GM12875 (cell line): ENCODE measurements around the gene EPB41L3.

Experiments used
- H3K4me3 ChIP-seq: one replicate; pipeline ENCODE4 v1.5.1; 2011; ENCODE audit warnings: low read depth, low read length, control low read depth
- CTCF ChIP-seq: IDR thresholded peaks from 2 replicates; pipeline ENCODE4 v1.5.1; 2011; ENCODE audit warnings: low read depth, mild to moderate bottlenecking, control low read depth, inconsistent platforms, low read length, moderate library complexity, borderline replicate concordance; ENCODE audit not compliant: insufficient read depth

Gene EPB41L3

GRCh38 chr18:5447442-5447841 lies 96.4 kb downstream of the EPB41L3 start:
- TF ChIP-seq CTCF = no peak
- H3K4me3 ChIP-seq = no peak overlapping the region

- no peak overlapping the region for H3K4me3 ChIP-seq
- no peak for TF ChIP-seq CTCF
Measured at GRCh38 chr18:5444847-5445246, 99.0 kb downstream of the EPB41L3 start.

- TF ChIP-seq CTCF = no peak
- H3K4me3 ChIP-seq = no peak overlapping the region
Measured at GRCh38 chr18:5444269-5444668, 99.5 kb downstream of the EPB41L3 start.

GRCh38 chr18:5439986-5440696 lies 103.7 kb downstream of the EPB41L3 start:
- TF ChIP-seq CTCF = no peak

DNA sequence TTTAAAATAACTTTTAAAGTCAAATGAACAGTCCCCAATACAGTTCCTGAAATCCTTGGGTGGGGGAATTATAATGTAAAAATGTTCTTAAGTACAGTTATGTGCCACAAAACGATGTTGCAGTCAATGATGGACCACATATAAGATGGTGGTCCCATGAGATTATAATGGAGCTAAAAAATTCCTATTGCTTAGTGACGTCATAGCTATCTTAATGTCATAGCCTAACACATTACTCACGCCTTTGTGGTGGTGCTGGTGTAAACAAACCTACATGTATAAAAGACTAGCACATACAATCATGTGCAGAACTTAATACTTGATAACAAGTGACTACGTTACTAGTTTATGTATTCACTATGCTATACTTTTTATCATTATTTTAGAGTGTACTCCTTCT lies 109.4 kb downstream of the EPB41L3 start:
- TF ChIP-seq CTCF = no peak

More at GRCh38 chr18:5439986-5440696, 103.7 kb downstream of the EPB41L3 start:
- H3K4me3 ChIP-seq = no peak overlapping the region

DNA sequence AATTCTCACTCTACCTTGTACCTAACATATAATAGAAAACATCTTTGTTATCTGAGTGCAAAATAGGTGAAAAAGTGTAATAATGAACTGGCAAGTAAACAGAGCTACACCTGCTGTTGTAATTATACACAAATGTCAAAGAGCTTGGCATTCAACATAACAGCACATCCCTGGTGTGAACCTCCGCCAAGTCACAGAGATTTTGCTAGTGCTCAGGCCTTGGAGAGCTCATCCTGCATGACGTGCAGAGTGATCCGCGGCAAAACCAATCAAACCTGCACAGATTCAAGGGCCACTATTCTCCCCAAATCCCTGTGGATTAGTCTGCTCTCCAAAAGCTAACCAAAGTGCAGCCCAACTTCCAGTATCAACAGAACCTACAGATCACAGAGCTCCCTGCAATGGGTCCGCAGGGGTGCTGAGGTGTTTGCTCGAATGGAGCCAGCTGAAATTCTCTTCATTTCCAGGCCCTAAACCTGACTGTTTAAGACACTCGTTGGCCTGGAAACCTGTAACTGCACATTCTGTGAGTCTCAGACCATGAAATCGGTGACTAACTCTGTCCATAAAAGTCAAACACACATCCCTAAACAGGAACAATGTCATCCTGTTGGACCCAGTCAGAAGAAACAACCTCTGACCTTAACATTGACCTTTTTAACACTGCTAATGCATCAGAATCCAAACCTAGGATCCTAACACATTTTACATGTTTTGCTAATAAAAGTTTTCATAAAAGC lies 111.8 kb downstream of the EPB41L3 start:
- no peak overlapping the region for H3K4me3 ChIP-seq
- TF ChIP-seq CTCF = no peak

More for the DNA sequence above, 109.4 kb downstream of the EPB41L3 start:
- no peak overlapping the region for H3K4me3 ChIP-seq

- no peak for TF ChIP-seq CTCF
- no peak overlapping the region for H3K4me3 ChIP-seq
Measured at GRCh38 chr18:5430131-5430530, 113.7 kb downstream of the EPB41L3 start.
